Mesenchymal stem cell (in vitro differentiated cells and primary cell): ENCODE measurements around the gene SLC25A17.

Experiments used
- DNase-seq: peaks from one replicate; pipeline ENCODE4 v3.0.0-alpha.2; 2013
- H2AFZ ChIP-seq: one replicate; pipeline ENCODE4 v1.6.1; 2013; ENCODE audit warnings: low read depth, mild to moderate bottlenecking, control low read depth, inconsistent platforms, low read length, moderate library complexity
- H2AK5ac ChIP-seq: 2 replicates; pipeline ENCODE4 v1.6.1; 2013; ENCODE audit warnings: low read length, moderate library complexity, mild to moderate bottlenecking, inconsistent platforms; ENCODE audit not compliant: severe bottlenecking
- H2BK120ac ChIP-seq: one replicate; pipeline ENCODE4 v1.6.1; 2013; ENCODE audit warnings: low read depth, mild to moderate bottlenecking, inconsistent platforms, low read length, moderate library complexity
- H2BK12ac ChIP-seq, 2 experiments: one replicate each; pipeline ENCODE4 v1.6.1; 2013; ENCODE audit warnings: inconsistent platforms in 2 of 2, low read length in 2 of 2, mild to moderate bottlenecking in 2 of 2, moderate library complexity in 2 of 2, control low read depth in 1 of 2
- H2BK15ac ChIP-seq: one replicate; pipeline ENCODE4 v1.6.1; 2013; ENCODE audit warnings: mild to moderate bottlenecking, low read depth, inconsistent platforms; ENCODE audit not compliant: poor library complexity, severe bottlenecking
- H2BK5ac ChIP-seq: 2 replicates; pipeline ENCODE4 v1.6.1; 2013; ENCODE audit warnings: low read depth, mild to moderate bottlenecking, low read length, control low read depth, inconsistent platforms; ENCODE audit not compliant: poor library complexity, severe bottlenecking
- H3K14ac ChIP-seq, 2 experiments: one replicate each; pipeline ENCODE4 v1.6.1; 2013; ENCODE audit warnings: inconsistent platforms in 2 of 2, low read length in 2 of 2, control low read depth in 1 of 2, mild to moderate bottlenecking in 1 of 2, moderate library complexity in 1 of 2
- H3K18ac ChIP-seq, 2 experiments: one replicate each; pipeline ENCODE4 v1.6.1; 2013; ENCODE audit warnings: inconsistent platforms in 2 of 2, low read length in 2 of 2, control low read depth in 1 of 2, low read depth in 1 of 2, mild to moderate bottlenecking in 1 of 2
- H3K23ac ChIP-seq, 2 experiments: one replicate each; pipeline ENCODE4 v1.6.1; 2013; ENCODE audit warnings: inconsistent platforms in 2 of 2, low read length in 2 of 2, mild to moderate bottlenecking in 2 of 2, moderate library complexity in 2 of 2, control low read depth in 1 of 2
- H3K27ac ChIP-seq: 2 replicates; pipeline ENCODE4 v1.5.1; 2013; ENCODE audit warnings: mild to moderate bottlenecking, moderate library complexity, low read length, control low read depth, inconsistent platforms; ENCODE audit not compliant: poor library complexity, severe bottlenecking
- H3K27me3 ChIP-seq, 2 experiments: 2 replicates each; pipeline versions ENCODE4 v1.6.1 to v1.7.0; 2013; ENCODE audit warnings: low read length in 2 of 2, mild to moderate bottlenecking in 2 of 2, moderate library complexity in 2 of 2, control low read depth in 1 of 2, inconsistent platforms in 1 of 2; ENCODE audit not compliant: control insufficient read depth in 1 of 2, insufficient read depth in 1 of 2
- H3K36me3 ChIP-seq, 2 experiments: 2 replicates each; pipeline versions ENCODE4 v1.6.1 to v1.7.0; 2013; ENCODE audit warnings: low read length in 2 of 2, control low read depth in 1 of 2, inconsistent platforms in 1 of 2, low read depth in 1 of 2, mild to moderate bottlenecking in 1 of 2; ENCODE audit not compliant: insufficient read depth in 2 of 2, control insufficient read depth in 1 of 2
- H3K4ac ChIP-seq, 2 experiments: one replicate each; pipeline ENCODE4 v1.6.1; 2013; ENCODE audit warnings: inconsistent platforms in 2 of 2, low read length in 2 of 2, mild to moderate bottlenecking in 2 of 2, moderate library complexity in 2 of 2, control low read depth in 1 of 2, low read depth in 1 of 2
- H3K4me1 ChIP-seq: 2 replicates; pipeline ENCODE4 v1.6.1; 2013; ENCODE audit warnings: low read depth, low read length, control low read depth; ENCODE audit not compliant: control insufficient read depth, insufficient read depth
- H3K4me2 ChIP-seq: 2 replicates; pipeline ENCODE4 v1.6.1; 2013; ENCODE audit warnings: low read length, mild to moderate bottlenecking, inconsistent platforms; ENCODE audit not compliant: poor library complexity, severe bottlenecking
- H3K4me3 ChIP-seq, 2 experiments: 2 replicates each; pipeline versions ENCODE4 v1.5.1 to v1.7.0; 2013; ENCODE audit warnings: low read length in 2 of 2, mild to moderate bottlenecking in 2 of 2, control low read depth in 1 of 2, low read depth in 1 of 2; ENCODE audit not compliant: insufficient read depth in 1 of 2
- H3K79me1 ChIP-seq: replicated peaks from 2 replicates; pipeline ENCODE4 v1.6.1; 2013; ENCODE audit warnings: mild to moderate bottlenecking, control low read depth, low read length, inconsistent platforms; ENCODE audit not compliant: poor library complexity, severe bottlenecking
- H3K9ac ChIP-seq: 2 replicates; pipeline ENCODE4 v1.7.0; 2013; ENCODE audit warnings: mild to moderate bottlenecking, low read length, moderate library complexity
- H3K9me3 ChIP-seq: 2 replicates; pipeline ENCODE4 v1.7.0; 2013; ENCODE audit warnings: mild to moderate bottlenecking, low read length; ENCODE audit not compliant: control insufficient read depth
- H4K8ac ChIP-seq: one replicate; pipeline ENCODE4 v1.6.1; 2013; ENCODE audit warnings: inconsistent platforms, mild to moderate bottlenecking, low read length, moderate library complexity
- H4K91ac ChIP-seq: one replicate; pipeline ENCODE4 v1.6.1; 2013; ENCODE audit warnings: mild to moderate bottlenecking, low read length, inconsistent platforms
- WGBS: methylation state at CpG from one replicate; pipeline ENCODE4 v1.1.7; 2013; ENCODE audit warnings: mixed read lengths; 5-methylcytosine and 5-hydroxymethylcytosine counted together

SLC25A17 gene

GRCh38 chr22:40855979-40856512 lies 36.9 kb upstream of the SLC25A17 start:
- H2BK15ac ChIP-seq: peak overlapping the region; percentile 6
- peak overlapping the region; percentile 25 to 83 for H3K23ac ChIP-seq
- H3K14ac ChIP-seq: peak overlapping the region in 1 of 2 experiments; percentile 98
- H3K9me3 ChIP-seq: no peaks in the 10 kb centered on the region
- peak overlapping the region in 1 of 2 experiments; percentile 72 for H2BK12ac ChIP-seq
- H3K9ac ChIP-seq: peak overlapping the region; percentile 100
- peak overlapping the region; percentile 90 for H3K27ac ChIP-seq
- H3K4me3 ChIP-seq: peak overlapping the region; percentile 95 to 96
- no peak overlapping the region for H2BK5ac ChIP-seq
- DNase-seq: no peak
- no peak overlapping the region for H2BK120ac ChIP-seq
- H4K8ac ChIP-seq: peak overlapping the region; percentile 96
- WGBS: 1% methylated on average over 16 of the region's 29 CpGs
- H3K4ac ChIP-seq: peak overlapping the region; percentile 62 to 100
- peak overlapping the region; percentile 44 for H4K91ac ChIP-seq
- H3K4me2 ChIP-seq: peak overlapping the region; percentile 72
- H2AK5ac ChIP-seq: peak overlapping the region; percentile 3
- H3K18ac ChIP-seq: peak overlapping the region; percentile 56 to 97
- peaks cover 11% of the 10 kb centered on the region for H3K4me1 ChIP-seq
- peaks cover 0 to 28% of the 10 kb centered on the region in 2 experiments for H3K36me3 ChIP-seq
- peaks cover 1% of the 10 kb centered on the region for H3K79me1 ChIP-seq
- peak overlapping the region; percentile 29 for H2AFZ ChIP-seq
- H3K27me3 ChIP-seq: no peaks in the 10 kb centered on the region

DNA sequence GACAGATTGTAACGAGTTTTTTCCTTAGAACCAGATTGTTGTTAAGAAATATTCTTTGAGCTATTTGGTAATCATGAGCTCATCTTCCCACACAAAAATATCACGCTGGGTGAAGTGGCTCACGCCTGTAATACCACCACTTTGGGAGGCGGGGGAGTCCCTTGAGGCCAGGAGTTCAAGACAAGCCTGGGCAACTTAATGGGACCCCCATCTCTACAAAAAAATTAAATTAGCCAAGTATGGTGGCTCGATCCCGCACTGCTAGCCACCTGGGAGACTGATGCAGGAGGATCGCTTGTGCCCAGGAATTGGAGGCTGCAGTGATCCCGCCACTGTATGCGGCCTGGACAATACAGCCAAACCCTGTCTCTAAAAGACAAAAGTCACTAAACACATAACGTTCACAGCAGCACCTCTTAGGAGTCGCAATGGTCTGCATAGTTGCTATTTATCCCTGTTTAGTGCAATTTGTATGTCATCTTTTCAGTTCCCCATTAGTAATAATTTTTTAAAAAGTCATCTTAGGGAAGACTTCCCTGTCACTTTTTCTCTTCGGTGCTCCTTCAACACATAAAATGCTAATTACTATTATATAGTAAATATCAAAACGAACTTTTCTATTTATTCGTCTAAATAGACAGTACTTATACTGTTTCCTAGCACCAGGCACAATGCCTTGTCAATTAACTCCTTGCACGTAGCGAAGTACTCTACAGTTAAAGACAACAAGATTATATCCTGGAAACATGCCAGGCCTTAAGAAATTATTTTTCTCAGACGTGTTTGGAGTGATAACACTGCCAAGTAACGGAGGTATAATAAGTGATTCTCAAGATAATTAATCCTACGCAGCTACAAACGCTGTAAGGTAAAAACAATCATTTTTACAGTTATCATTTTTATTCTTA lies 36.2 kb upstream of the SLC25A17 start:
- no peak overlapping the region for H3K23ac ChIP-seq
- H4K8ac ChIP-seq: no peak overlapping the region
- H3K79me1 ChIP-seq: peaks cover 1% of the 10 kb centered on the region
- no peak overlapping the region for H3K4ac ChIP-seq
- H3K18ac ChIP-seq: peak overlapping the region; percentile 62 to 70
- peak overlapping the region in 1 of 2 experiments; percentile 71 for H3K14ac ChIP-seq
- DNase-seq: peak; percentile 47
- peaks cover 0 to 28% of the 10 kb centered on the region in 2 experiments for H3K36me3 ChIP-seq
- no peak overlapping the region for H2BK15ac ChIP-seq
- H2BK120ac ChIP-seq: no peak overlapping the region
- peak overlapping the region; percentile 100 for H3K9ac ChIP-seq
- no peaks in the 10 kb centered on the region for H3K9me3 ChIP-seq
- H3K4me1 ChIP-seq: peaks cover 11% of the 10 kb centered on the region
- H3K4me2 ChIP-seq: peak overlapping the region; percentile 91
- no peak overlapping the region for H4K91ac ChIP-seq
- H2AK5ac ChIP-seq: no peak overlapping the region
- H3K27ac ChIP-seq: no peak overlapping the region
- 65% methylated on average over 12 of the region's 20 CpGs for WGBS
- no peak overlapping the region for H2AFZ ChIP-seq
- H3K4me3 ChIP-seq: peak overlapping the region; percentile 52 to 95
- peak overlapping the region in 1 of 2 experiments; percentile 78 for H2BK12ac ChIP-seq
- H2BK5ac ChIP-seq: no peak overlapping the region
- no peaks in the 10 kb centered on the region for H3K27me3 ChIP-seq

- peaks cover 7 to 41% of the 10 kb centered on the region in 2 experiments for H3K36me3 ChIP-seq
- H3K14ac ChIP-seq: no peak overlapping the region
- H3K27me3 ChIP-seq: no peaks in the 10 kb centered on the region
- no peak overlapping the region for H2AK5ac ChIP-seq
- no peak overlapping the region for H2BK5ac ChIP-seq
- H4K8ac ChIP-seq: no peak overlapping the region
- peak overlapping the region; percentile 100 for H3K9ac ChIP-seq
- no peak overlapping the region for H4K91ac ChIP-seq
- H2BK12ac ChIP-seq: no peak overlapping the region
- no peak overlapping the region for H2BK120ac ChIP-seq
- peaks cover 5% of the 10 kb centered on the region for H3K79me1 ChIP-seq
- no peak overlapping the region for H2BK15ac ChIP-seq
- H3K9me3 ChIP-seq: no peaks in the 10 kb centered on the region
- H3K4me3 ChIP-seq: peak overlapping the region in 1 of 2 experiments; percentile 95
- no peak overlapping the region for H3K4ac ChIP-seq
- H2AFZ ChIP-seq: no peak overlapping the region
- WGBS: 67% methylated on average over 1 of the region's 3 CpGs
- H3K27ac ChIP-seq: no peak overlapping the region
- peak overlapping the region; percentile 17 for H3K4me2 ChIP-seq
- DNase-seq: peak; percentile 18
- no peak overlapping the region for H3K23ac ChIP-seq
- H3K18ac ChIP-seq: no peak overlapping the region
- H3K4me1 ChIP-seq: peaks cover 11% of the 10 kb centered on the region
Observed at GRCh38 chr22:40853961-40854360, 34.8 kb upstream of the SLC25A17 start.

GRCh38 chr22:40853333-40853732 lies 34.2 kb upstream of the SLC25A17 start:
- H2BK12ac ChIP-seq: no peak overlapping the region
- no peak overlapping the region for H4K8ac ChIP-seq
- DNase-seq: no peak
- H3K79me1 ChIP-seq: peaks cover 6% of the 10 kb centered on the region
- H3K18ac ChIP-seq: no peak overlapping the region
- H3K23ac ChIP-seq: no peak overlapping the region
- WGBS: 96% methylated on average over 1 of the region's 1 CpG
- H3K4me2 ChIP-seq: no peak overlapping the region
- H3K27me3 ChIP-seq: no peaks in the 10 kb centered on the region
- no peaks in the 10 kb centered on the region for H3K9me3 ChIP-seq
- no peak overlapping the region for H2AK5ac ChIP-seq
- peak overlapping the region in 1 of 2 experiments; percentile 95 for H3K4me3 ChIP-seq
- peaks cover 9 to 48% of the 10 kb centered on the region in 2 experiments for H3K36me3 ChIP-seq
- no peak overlapping the region for H2AFZ ChIP-seq
- H3K27ac ChIP-seq: no peak overlapping the region
- no peak overlapping the region for H2BK15ac ChIP-seq
- H4K91ac ChIP-seq: no peak overlapping the region
- no peak overlapping the region for H2BK5ac ChIP-seq
- H3K9ac ChIP-seq: peak overlapping the region; percentile 100
- no peak overlapping the region for H3K4ac ChIP-seq
- H3K14ac ChIP-seq: no peak overlapping the region
- peaks cover 11% of the 10 kb centered on the region for H3K4me1 ChIP-seq
- H2BK120ac ChIP-seq: no peak overlapping the region
